Articular chondrocyte of knee joint (primary cell): ENCODE data around the gene FMO5. TPM values are rescaled to one million over a fixed set of nuclear protein-coding genes. Genes with fewer than 3 reads are reported as not detected.

ENCODE experiments used
- total RNA-seq: library from RNA; depleted of rRNA; stranded (reverse); fragments of >200 nt; gene quantifications from 2 replicates; pipeline ENCODE4 v1.2.3, GENCODE V29; 2012

The FMO5 gene
- 4.7 and 5.2 TPM in 2 replicates for total RNA-seq

GRCh38 chr1:147225193-147225730 is at the start of gene FMO5:
Gene FMO5, minus strand, starts transcription at chr1:147225339. Its CDS starts 310 bp downstream, at chr1:147225029.

GRCh38 chr1:147242449-147243227 is 17.5 kb upstream of the FMO5 start, which contains the start of gene CHD1L:
Gene CHD1L, plus strand, starts transcription at chr1:147242684. Its CDS starts 20 bp downstream, at chr1:147242704.

GRCh38 chr1:147172168-147173016 is 52.7 kb downstream of the FMO5 start, which contains the start of gene PRKAB2:
Gene PRKAB2, minus strand, starts transcription at chr1:147172470. Its CDS starts 326 bp downstream, at chr1:147172144.

Other genes starting within 250 kb of the FMO5 start
- gene PRKAB2, start 52.9 kb downstream of the FMO5 start, total RNA-seq = 21.3 and 22.5 TPM in 2 replicates
- 29.4 and 37.8 TPM in 2 replicates for gene CHD1L, start 17.3 kb upstream of the FMO5 start, total RNA-seq